ENCODE data around the gene ENG. TPM values are rescaled to one million over a fixed set of nuclear protein-coding genes. Genes with fewer than 3 reads are reported as not detected.
"Not testable (repeated sequence)": the region's sequence is repeated elsewhere in the genome, so short reads cannot be mapped to it uniquely, and the experiment has no call there.

Gene ENG
- total and polyA plus RNA-seq, 10 donors, result 29.2 to 334 (median 222) TPM

DNA sequence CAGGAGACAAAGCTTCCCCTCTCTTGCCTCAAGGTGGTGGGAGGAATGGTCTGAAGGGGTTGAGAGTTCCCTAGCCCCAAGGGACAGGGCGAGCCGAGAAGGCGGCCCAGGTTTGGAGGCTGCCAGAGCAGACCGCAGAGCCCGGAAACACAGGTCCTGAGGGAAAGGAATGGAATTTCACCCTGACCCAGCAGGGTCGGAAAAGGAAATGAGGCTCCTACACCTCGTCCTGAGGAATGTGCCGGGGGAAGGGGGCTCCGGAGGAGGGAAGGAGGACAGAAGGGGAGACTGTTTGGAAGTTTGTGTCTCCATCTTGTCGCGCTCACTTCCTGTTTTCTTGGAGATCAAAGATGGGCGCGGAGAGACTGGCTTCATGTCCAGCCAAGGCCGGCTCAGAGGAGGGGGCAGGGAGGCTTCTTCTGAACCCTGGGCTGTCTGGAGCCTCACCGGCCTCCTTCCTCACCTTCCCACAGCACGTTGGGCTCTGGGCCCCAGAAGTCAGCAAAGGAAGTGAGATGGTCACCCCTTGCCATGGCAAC, 9.6 kb downstream of the ENG start:
- Histone ChIP-seq H3K27ac (peak overlapping the region; percentile 52 to 91 (median 74)), H3K27me3 (replicated peaks in 1 of 7) (no peaks in the 10 kb centered on the region), H3K9me3 (peaks cover 0 to 17% (median 16%) of the 10 kb centered on the region in 8 donors), H3K36me3 (peaks cover 0 to 59% (median 11%) of the 10 kb centered on the region in 6 donors), H3K4me3 (no peak overlapping the region), H3K4me1 (peaks cover 22 to 98% (median 73%) of the 10 kb centered on the region in 6 donors)
- DNase-seq, result no peak
- 54 to 69% (median 68%) methylated on average over 16 of the region's 16 CpGs for WGBS, 5 donors
- intact Hi-C loops (cut with DNase I; ENCODE audit: low total_unique reads), result no loop called here
- no peak for TF ChIP-seq CTCF (IDR thresholded peaks at IDR 0.05 in 8 of 11, conservative IDR thresholded peaks at IDR 0.05 in 3 of 11)
- peak in 2 of 3 donors; percentile 50 to 55 for TF ChIP-seq POLR2AphosphoS5 (IDR thresholded peaks at IDR 0.05)

- WGBS, 5 donors, result 79 to 87% (median 82%) methylated on average over 15 of the region's 15 CpGs
- H3K4me3 ChIP-seq, result no peak overlapping the region
- no peaks in the 10 kb centered on the region for H3K27me3 ChIP-seq (replicated peaks in 1 of 7)
- TF ChIP-seq POLR2A (IDR thresholded peaks at IDR 0.05), result no peak
- H3K36me3 ChIP-seq, result peaks cover 0 to 51% (median 12%) of the 10 kb centered on the region in 6 donors
- H3K27ac ChIP-seq, result peak overlapping the region in 6 of 8 donors; percentile 41 to 87 (median 84)
- intact Hi-C loops (cut with DNase I; ENCODE audit: low total_unique reads), result no loop called here
- H3K4me1 ChIP-seq, result peaks cover 44 to 98% (median 82%) of the 10 kb centered on the region in 6 donors
- no peaks in the 10 kb centered on the region for H3K9me3 ChIP-seq
- DNase-seq, result no peak
Observed at GRCh38 chr9:127841087-127841835, 13.2 kb downstream of the ENG start.

DNA sequence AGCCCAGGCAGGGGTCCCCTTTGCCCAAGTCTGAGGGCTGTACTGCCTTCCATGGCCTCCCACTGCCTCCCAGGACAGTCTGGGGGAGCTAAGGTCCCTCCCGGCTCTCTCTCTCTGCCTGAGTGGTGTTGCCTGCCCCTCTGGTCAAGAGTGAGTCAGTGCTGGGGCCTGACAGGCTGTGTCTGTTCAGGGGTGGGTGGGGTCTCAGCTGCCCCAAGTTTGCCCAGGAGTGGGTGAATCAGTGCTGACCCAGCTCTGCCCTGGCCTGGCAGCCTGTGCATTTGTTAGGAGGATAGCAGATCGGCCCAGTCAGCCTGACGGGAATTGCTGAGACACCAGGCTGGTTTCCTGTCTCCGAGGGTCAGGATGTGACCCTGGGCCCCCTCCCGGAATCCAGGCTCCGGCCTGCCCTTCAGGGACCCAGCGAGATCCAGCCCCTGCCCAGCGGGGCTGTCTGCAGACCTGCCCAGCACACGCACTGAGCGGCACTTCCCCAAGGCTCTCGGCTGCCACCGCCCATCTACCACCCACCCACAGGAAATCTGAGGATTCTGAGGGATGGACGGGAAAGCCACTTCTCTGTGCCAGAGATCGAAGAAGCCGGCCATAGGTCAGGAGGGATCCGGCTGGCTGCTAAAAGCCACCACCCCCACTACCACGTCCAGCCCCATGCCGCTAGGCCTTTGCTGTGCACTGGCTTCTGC, 15.9 kb downstream of the ENG start:
- TF ChIP-seq CTCF (IDR thresholded peaks at IDR 0.05 in 8 of 11, conservative IDR thresholded peaks at IDR 0.05 in 3 of 11), result peak in 1 of 11 experiments; percentile 11
- TF ChIP-seq POLR2A (IDR thresholded peaks at IDR 0.05), result no peak
- TF ChIP-seq POLR2AphosphoS5 (IDR thresholded peaks at IDR 0.05), result peak; percentile 85 to 94 (median 87)
- peaks cover 0 to 59% (median 12%) of the 10 kb centered on the region in 6 donors for H3K36me3 ChIP-seq
- intact Hi-C loops (cut with DNase I; ENCODE audit: low total_unique reads), result no loop called here
- 25 to 36% (median 32%) methylated on average over 11 to 18 of the region's 18 CpGs for WGBS, 5 donors
- H3K4me3 ChIP-seq, result peak overlapping the region in 1 of 8 donors; percentile 21
- H3K27me3 ChIP-seq (replicated peaks in 1 of 7), result no peaks in the 10 kb centered on the region
- H3K9me3 ChIP-seq, result no peaks in the 10 kb centered on the region
- DNase-seq, result peak; percentile 87
- H3K4me1 ChIP-seq, result peaks cover 46 to 99% (median 89%) of the 10 kb centered on the region in 6 donors
- H3K27ac ChIP-seq, result peak overlapping the region; percentile 4 to 87 (median 79)

GRCh38 chr9:127837346-127837745, 17.1 kb downstream of the ENG start:
- H3K4me3 ChIP-seq, result no peak overlapping the region
- no peaks in the 10 kb centered on the region for H3K9me3 ChIP-seq
- H3K4me1 ChIP-seq, result peaks cover 46 to 100% (median 90%) of the 10 kb centered on the region in 6 donors
- H3K27ac ChIP-seq, result peak overlapping the region; percentile 6 to 87 (median 80)
- no peak for DNase-seq
- intact Hi-C loops (cut with DNase I; ENCODE audit: low total_unique reads), result no loop called here
- H3K27me3 ChIP-seq (replicated peaks in 1 of 7), result no peaks in the 10 kb centered on the region
- no peak for TF ChIP-seq POLR2AphosphoS5 (IDR thresholded peaks at IDR 0.05)
- TF ChIP-seq CTCF (IDR thresholded peaks at IDR 0.05 in 8 of 11, conservative IDR thresholded peaks at IDR 0.05 in 3 of 11), result no peak
- TF ChIP-seq POLR2A (IDR thresholded peaks at IDR 0.05), result no peak
- 40 to 68% (median 59%) methylated on average over 4 of the region's 4 CpGs for WGBS, 5 donors
- H3K36me3 ChIP-seq, result peaks cover 0 to 57% (median 10%) of the 10 kb centered on the region in 6 donors

DNA sequence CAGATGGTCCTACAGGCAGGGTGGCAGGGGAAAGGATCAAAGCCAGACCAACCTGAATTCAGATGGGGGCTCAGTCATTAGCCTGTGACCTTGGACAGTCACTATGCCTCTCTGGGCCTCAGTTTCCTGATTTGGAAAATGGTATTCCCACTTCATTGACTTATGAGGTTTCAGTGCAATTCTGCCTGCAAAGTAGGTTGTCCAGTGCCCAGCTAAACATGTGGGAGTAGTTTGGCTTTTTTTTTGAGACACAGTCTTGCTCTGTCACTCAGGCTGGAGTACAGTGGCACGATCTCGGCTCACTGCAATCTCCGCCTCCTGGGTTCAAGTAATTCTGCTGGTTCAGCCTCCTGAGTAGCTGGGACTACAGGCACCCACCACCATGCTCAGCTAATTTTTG, 17.9 kb downstream of the ENG start:
- H3K4me3 ChIP-seq, result peak overlapping the region in 1 of 8 donors; percentile 23
- peaks cover 0 to 50% (median 8%) of the 10 kb centered on the region in 6 donors for H3K36me3 ChIP-seq
- intact Hi-C loops (cut with DNase I; ENCODE audit: low total_unique reads); DNase-seq; H3K27me3 ChIP-seq (replicated peaks in 1 of 7); H3K9me3 ChIP-seq: not testable (repeated sequence)
- peak overlapping the region; percentile 6 to 87 (median 80) for H3K27ac ChIP-seq
- whole genome bisulfite sequencing, 5 donors, result 67 to 92% (median 83%) methylated on average over 3 of the region's 3 CpGs
- H3K4me1 ChIP-seq, result peaks cover 46 to 100% (median 87%) of the 10 kb centered on the region in 6 donors
